ENCODE results near the gene TMEM170A.

- TF ChIP-seq POLR2AphosphoS5 (IDR thresholded peaks at IDR 0.05; ENCODE audit: low read depth, low read length) (no peak), POU2F2 (IDR thresholded peaks at IDR 0.05; ENCODE audit: low read depth, low read length) (no peak), POLR2A (IDR thresholded peaks at IDR 0.05; ENCODE audit: low read depth, low read length) (no peak), TAF1 (IDR thresholded peaks at IDR 0.05; ENCODE audit: low read depth, low read length) (no peak), SPI1 (IDR thresholded peaks at IDR 0.05; ENCODE audit: low read depth, low read length) (no peak), PAX5 (IDR thresholded peaks at IDR 0.05; ENCODE audit: insufficient read depth, low read length, severe bottlenecking) (no peak)
Measured at GRCh38 chr16:75446416-75446815, 18.1 kb downstream of the TMEM170A start.

Data from GM12891 (cell line).